Spleen (tissue), 7 donors: ENCODE data around the gene RABGEF1.

Experiments
- CTCF ChIP-seq, 11 experiments: fragments of 200-600 bp in 7 of 11; fragments of 450-650 bp in 4 of 11; sonication (generic) in 4 of 11; IDR thresholded peaks in 8 of 11; conservative IDR thresholded peaks in 3 of 11; 1 replicate in 7 of 11; 2 replicates in 4 of 11; pipeline versions ENCODE4 v1.4.0 to v1.8.0; 2016 to 2021; ENCODE audit warnings: antibody characterized with exemption in 11 of 11, inconsistent platforms in 4 of 11, mild to moderate bottlenecking in 1 of 11
- POLR2A ChIP-seq, 3 donors: fragments of 450-650 bp; IDR thresholded peaks; one replicate each; pipeline ENCODE4 v1.5.1; 2017; ENCODE audit warnings: antibody characterized with exemption in 3 of 3, mild to moderate bottlenecking in 1 of 3
- POLR2AphosphoS5 ChIP-seq, 3 donors: sonication (generic); formaldehyde crosslinking; IDR thresholded peaks; one replicate each; pipeline ENCODE4 v1.5.1; 2017; ENCODE audit warnings: antibody characterized with exemption in 3 of 3
- donor health status: DM: no; HTN: no; CAD: no; lungs with moderate emphysema.
- donor health status: DM: no; HTN: no; CAD: no.
- donor health status: DM: no; HTN: no; CAD: no.

DNA sequence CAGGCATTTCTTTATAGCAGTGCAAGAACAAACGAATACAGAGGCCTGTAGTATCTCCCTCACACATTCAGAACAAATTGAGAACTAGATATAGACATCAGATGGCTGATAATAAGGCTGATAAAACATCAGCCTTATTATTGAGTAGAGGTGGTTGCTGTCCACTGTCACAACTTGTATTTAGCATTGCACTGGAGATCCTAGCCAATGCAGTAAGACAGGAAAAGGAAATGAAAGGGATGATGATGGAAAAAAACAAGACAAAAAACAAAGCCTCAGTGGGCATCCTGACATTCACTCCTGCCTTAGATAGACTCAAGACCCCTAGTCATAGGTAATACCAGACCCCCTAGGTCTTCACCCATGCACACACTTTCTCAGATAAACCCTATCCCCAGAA, 4.7 kb upstream of the RABGEF1 start:
- TF ChIP-seq CTCF (IDR thresholded peaks at IDR 0.05 in 8 of 11, conservative IDR thresholded peaks at IDR 0.05 in 3 of 11) (no peak), POLR2AphosphoS5 (IDR thresholded peaks at IDR 0.05) (no peak), POLR2A (IDR thresholded peaks at IDR 0.05) (no peak)
